Effector memory CD4-positive, alpha-beta T cell (primary cell): ENCODE results near the gene ACTN3.
"Not testable (repeated sequence)": the region's sequence is repeated elsewhere in the genome, so short reads cannot be mapped to it uniquely, and the experiment has no call there.

Experiments
- DNase-seq, 3 donors: peaks; one replicate each; pipeline ENCODE4 v3.0.0-alpha.2; 2020
- H3K27ac ChIP-seq: 2 replicates; pipeline ENCODE4 v1.7.0; 2013; ENCODE audit warnings: mild to moderate bottlenecking, low read length, moderate library complexity; ENCODE audit not compliant: insufficient read depth, poor library complexity, severe bottlenecking
- H3K27me3 ChIP-seq: replicated peaks from 2 replicates; pipeline ENCODE4 v1.7.0; 2013; ENCODE audit warnings: mild to moderate bottlenecking, low read length; ENCODE audit not compliant: insufficient read depth, control insufficient read depth, poor library complexity, severe bottlenecking
- H3K36me3 ChIP-seq: 2 replicates; pipeline ENCODE4 v1.7.0; 2013; ENCODE audit warnings: mild to moderate bottlenecking, low read length, moderate library complexity; ENCODE audit not compliant: control insufficient read depth, insufficient read depth
- H3K4me1 ChIP-seq: 2 replicates; pipeline ENCODE4 v1.7.0; 2013; ENCODE audit warnings: low read length, mild to moderate bottlenecking; ENCODE audit not compliant: control insufficient read depth, insufficient read depth, poor library complexity, severe bottlenecking
- H3K4me3 ChIP-seq: 2 replicates; pipeline ENCODE4 v1.7.0; 2013; ENCODE audit warnings: low read length, low read depth, mild to moderate bottlenecking; ENCODE audit not compliant: insufficient read depth, poor library complexity, severe bottlenecking
- H3K9me3 ChIP-seq: 2 replicates; pipeline ENCODE4 v1.7.0; 2013; ENCODE audit warnings: mild to moderate bottlenecking, low read length, moderate library complexity; ENCODE audit not compliant: control insufficient read depth

ACTN3 gene

DNA sequence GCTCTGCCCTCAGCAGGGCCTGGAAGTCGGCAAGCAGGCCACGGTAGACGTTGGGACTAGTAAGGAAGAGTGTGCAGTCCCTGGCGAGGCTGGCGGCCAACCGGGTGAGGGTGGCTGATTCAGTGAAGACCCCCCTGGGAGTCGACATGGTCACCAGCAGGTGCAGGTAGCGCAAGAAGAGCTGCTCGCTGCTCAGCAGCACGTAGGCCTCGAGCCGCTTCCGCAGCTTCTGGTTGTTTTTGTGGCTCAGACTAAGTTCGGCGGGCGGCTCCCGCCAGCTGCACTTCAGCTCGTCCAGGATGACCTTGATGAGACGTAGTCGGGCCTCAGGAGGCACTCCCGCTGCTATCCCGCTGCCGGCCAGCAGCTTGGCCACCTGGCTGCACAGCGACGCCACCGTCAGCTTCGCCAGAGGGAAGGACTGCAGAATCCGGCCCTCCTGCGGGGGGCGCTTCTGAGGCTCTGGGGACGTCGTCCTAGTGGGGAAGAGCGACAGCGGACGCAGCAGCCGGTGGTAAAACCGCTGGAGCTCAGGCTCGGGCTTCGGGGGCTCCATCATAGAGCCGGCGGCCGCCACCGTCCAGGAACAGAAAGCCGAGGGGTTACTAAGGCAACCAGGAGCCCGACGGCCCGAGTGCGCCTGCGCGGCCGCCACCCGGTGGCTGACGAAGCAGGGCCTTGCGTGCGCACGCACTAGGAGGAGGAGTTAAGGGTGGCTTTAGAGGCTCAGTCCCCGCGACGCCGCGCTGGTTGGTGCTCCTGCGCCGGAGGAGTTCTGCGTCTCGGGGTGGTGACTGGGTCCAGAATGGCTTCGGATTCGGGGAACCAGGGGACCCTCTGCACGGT lies 46.0 kb downstream of the ACTN3 start, which contains the start of the genes CCDC87 and CCS:
Gene CCDC87, minus strand, starts transcription at position 607 of the 846 bp plus-strand sequence. Its CDS starts 48 bp downstream, at position 559.
Gene CCS, plus strand, starts transcription at position 729 of the 846 bp plus-strand sequence. Its CDS starts 77 bp downstream, at position 806.
- peak within 1 kb of the TSS; percentile 65 for H3K4me3 ChIP-seq
- no peaks in the 10 kb centered on the region for H3K36me3 ChIP-seq
- peak within 1 kb of the TSS; percentile 81 for H3K27ac ChIP-seq
- H3K4me1 ChIP-seq, result peaks cover 11% of the 10 kb centered on the region
- no peaks in the 10 kb centered on the region for H3K9me3 ChIP-seq
- DNase-seq, result peak; percentile 97 to 99 (median 99)
- no peaks in the 10 kb centered on the region for H3K27me3 ChIP-seq

- Histone ChIP-seq H3K9me3 (no peaks in the 10 kb centered on the region), H3K4me1 (peaks cover 11% of the 10 kb centered on the region), H3K36me3 (no peaks in the 10 kb centered on the region), H3K27ac (peak overlapping the region; percentile 81), H3K27me3 (no peaks in the 10 kb centered on the region), H3K4me3 (peak overlapping the region; percentile 65)
- DNase-seq, result no peak
Measured at GRCh38 chr11:66593303-66593635, 46.6 kb downstream of the ACTN3 start.

DNA sequence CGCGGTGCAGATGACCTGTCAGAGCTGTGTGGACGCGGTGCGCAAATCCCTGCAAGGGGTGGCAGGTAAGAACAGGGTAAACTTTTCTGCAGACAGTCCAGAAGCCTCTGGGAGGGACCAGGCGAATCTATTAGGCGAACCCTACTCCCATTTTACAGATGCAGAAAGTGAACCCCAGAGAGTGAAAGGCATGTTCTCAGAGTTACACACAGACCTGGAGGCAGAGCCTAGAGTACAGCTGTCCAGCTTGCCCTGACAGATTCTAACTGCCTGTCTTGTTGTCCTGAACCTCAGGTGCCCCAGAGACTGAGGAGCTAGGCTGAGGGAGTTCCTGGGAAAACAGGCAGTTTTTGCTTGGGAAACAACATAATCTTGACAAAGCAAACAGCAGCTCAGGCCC lies 46.9 kb downstream of the ACTN3 start:
- Histone ChIP-seq H3K27ac (no peak overlapping the region), H3K4me3 (peak overlapping the region; percentile 65), H3K36me3 (no peaks in the 10 kb centered on the region)

GRCh38 chr11:66595245-66595904 lies 48.7 kb downstream of the ACTN3 start:
- Histone ChIP-seq H3K4me3 (no peak overlapping the region), H3K36me3 (peaks cover 13% of the 10 kb centered on the region), H3K9me3 (no peaks in the 10 kb centered on the region), H3K4me1 (peaks cover 11% of the 10 kb centered on the region), H3K27ac (no peak overlapping the region), H3K27me3 (no peaks in the 10 kb centered on the region)
- no peak for DNase-seq

More for the DNA sequence above, 46.9 kb downstream of the ACTN3 start:
- peaks cover 11% of the 10 kb centered on the region for H3K4me1 ChIP-seq
- H3K9me3 ChIP-seq, result no peaks in the 10 kb centered on the region
- H3K27me3 ChIP-seq, result no peaks in the 10 kb centered on the region
- DNase-seq, result no peak

DNA sequence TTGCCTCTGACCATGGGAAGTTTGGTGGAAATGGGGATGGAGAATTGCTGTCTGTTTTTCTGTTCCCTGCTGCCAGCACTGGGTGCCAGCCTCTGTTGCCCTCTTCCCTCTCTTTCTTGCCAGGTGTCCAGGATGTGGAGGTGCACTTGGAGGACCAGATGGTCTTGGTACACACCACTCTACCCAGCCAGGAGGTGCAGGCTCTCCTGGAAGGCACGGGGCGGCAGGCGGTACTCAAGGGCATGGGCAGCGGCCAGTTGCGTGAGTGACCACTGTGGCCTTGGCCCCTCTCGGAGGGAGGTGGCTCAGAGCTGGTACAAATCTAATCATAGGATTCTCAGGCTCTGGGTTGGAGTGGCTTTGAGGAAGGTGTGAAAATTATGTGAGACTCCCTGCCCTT lies 52.3 kb downstream of the ACTN3 start:
- no peak overlapping the region for H3K27ac ChIP-seq
- DNase-seq, result no peak
- no peaks in the 10 kb centered on the region for H3K27me3 ChIP-seq
- H3K4me1 ChIP-seq, result no peaks in the 10 kb centered on the region
- H3K36me3 ChIP-seq, result peaks cover 16% of the 10 kb centered on the region
- H3K4me3 ChIP-seq, result no peak overlapping the region
- no peaks in the 10 kb centered on the region for H3K9me3 ChIP-seq

DNA sequence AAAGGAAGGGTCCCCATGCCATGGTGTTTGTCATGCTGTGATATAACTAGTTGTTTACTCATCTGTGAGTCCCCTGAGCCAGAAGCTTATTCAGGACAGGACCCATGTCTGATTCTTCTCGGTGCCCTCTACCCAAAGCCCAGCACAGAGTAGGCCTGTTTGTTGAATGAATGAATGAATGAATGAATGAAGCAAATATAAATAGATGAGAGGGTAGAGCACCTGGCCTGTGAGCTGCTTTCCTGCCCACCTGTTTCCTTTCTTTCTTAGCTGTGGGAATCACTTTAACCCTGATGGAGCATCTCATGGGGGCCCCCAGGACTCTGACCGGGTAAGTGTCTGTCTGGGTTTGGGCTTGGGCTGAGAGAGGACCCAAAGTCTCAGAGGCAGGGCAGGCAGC lies 53.5 kb downstream of the ACTN3 start:
- Histone ChIP-seq H3K4me1 (no peaks in the 10 kb centered on the region), H3K9me3 (no peaks in the 10 kb centered on the region), H3K27ac (no peak overlapping the region), H3K27me3 (no peaks in the 10 kb centered on the region), H3K4me3 (no peak overlapping the region), H3K36me3 (peaks cover 16% of the 10 kb centered on the region)
- DNase-seq, result no peak

GRCh38 chr11:66600631-66601233 lies 54.0 kb downstream of the ACTN3 start:
- Histone ChIP-seq H3K36me3 (peaks cover 20% of the 10 kb centered on the region), H3K27me3 (no peaks in the 10 kb centered on the region), H3K4me1 (no peaks in the 10 kb centered on the region), H3K9me3 (no peaks in the 10 kb centered on the region), H3K27ac (no peak overlapping the region), H3K4me3 (no peak overlapping the region)
- DNase-seq, result no peak

GRCh38 chr11:66603072-66603471 lies 56.4 kb downstream of the ACTN3 start:
- no peaks in the 10 kb centered on the region for H3K27me3 ChIP-seq
- H3K36me3 ChIP-seq, result peaks cover 22% of the 10 kb centered on the region
- H3K9me3 ChIP-seq, result no peaks in the 10 kb centered on the region
- no peak overlapping the region for H3K4me3 ChIP-seq
- no peak for DNase-seq
- H3K4me1 ChIP-seq, result no peaks in the 10 kb centered on the region
- H3K27ac ChIP-seq, result no peak overlapping the region

DNA sequence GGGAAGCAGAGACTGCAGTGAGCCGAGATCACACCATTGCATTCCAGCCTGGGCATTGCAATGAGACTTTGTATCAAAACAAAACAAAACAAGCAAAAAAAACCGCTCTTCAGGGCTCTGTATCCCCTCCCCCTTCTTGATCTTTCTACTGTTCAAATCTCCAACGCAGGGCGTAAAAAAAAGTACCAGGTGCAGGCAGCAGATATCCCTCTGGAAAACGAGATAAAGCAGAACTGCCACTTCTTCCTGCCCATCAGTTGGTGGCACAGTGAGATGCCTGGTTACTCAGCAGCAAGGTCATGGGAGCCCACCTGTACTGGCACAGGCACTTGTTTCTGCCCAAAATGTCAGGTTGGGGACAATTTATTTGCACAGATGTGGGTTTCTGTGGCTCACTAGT lies 57.5 kb downstream of the ACTN3 start:
- no peak for DNase-seq
- no peak overlapping the region for H3K27ac ChIP-seq
- no peak overlapping the region for H3K4me3 ChIP-seq
- H3K4me1 ChIP-seq, result no peaks in the 10 kb centered on the region
- peaks cover 19% of the 10 kb centered on the region for H3K36me3 ChIP-seq
- H3K9me3 ChIP-seq, result no peaks in the 10 kb centered on the region
- no peaks in the 10 kb centered on the region for H3K27me3 ChIP-seq

GRCh38 chr11:66606608-66607007 lies 59.9 kb downstream of the ACTN3 start:
- not testable (repeated sequence) for H3K27ac ChIP-seq, H3K36me3 ChIP-seq, H3K9me3 ChIP-seq, H3K4me3 ChIP-seq, DNase-seq, H3K4me1 ChIP-seq, H3K27me3 ChIP-seq
